Stomach smooth muscle (tissue), 2 donors: Measurements from ENCODE around the gene C1orf174.
A peak's percentile ranks its signal among the peaks of the same experiment; 100 is the strongest.

ENCODE experiments used
- H3K27ac ChIP-seq: one replicate; pipeline ENCODE4 v1.7.0; 2013; ENCODE audit warnings: mild to moderate bottlenecking, low read length, inconsistent platforms
- H3K27me3 ChIP-seq, 2 donors: one replicate each; pipeline ENCODE4 v1.7.0; 2013; ENCODE audit warnings: low read length in 2 of 2; ENCODE audit not compliant: insufficient read depth in 2 of 2, control insufficient read depth in 1 of 2
- H3K36me3 ChIP-seq, 2 donors: one replicate each; pipeline ENCODE4 v1.7.0; 2013; ENCODE audit warnings: low read length in 2 of 2; ENCODE audit not compliant: control insufficient read depth in 2 of 2, insufficient read depth in 2 of 2
- H3K4me1 ChIP-seq: one replicate; pipeline ENCODE4 v1.7.0; 2013; ENCODE audit warnings: low read length; ENCODE audit not compliant: control insufficient read depth, insufficient read depth
- H3K4me3 ChIP-seq, 2 donors: one replicate each; pipeline ENCODE4 v1.7.0; 2013; ENCODE audit warnings: low read length in 2 of 2
- H3K9ac ChIP-seq, 2 donors: one replicate each; pipeline ENCODE4 v1.7.0; 2013; ENCODE audit warnings: low read length in 2 of 2, mild to moderate bottlenecking in 1 of 2
- H3K9me3 ChIP-seq, 2 donors: one replicate each; pipeline ENCODE4 v1.7.0; 2013; ENCODE audit warnings: low read length in 2 of 2; ENCODE audit not compliant: control insufficient read depth in 2 of 2
- donor health status: healthy.
- donor health status: Pancreatic carcinoma.

Gene C1orf174

GRCh38 chr1:3900150-3900968, at the start of gene C1orf174:
Gene C1orf174, minus strand, starts transcription at chr1:3900272. Its CDS starts 86 bp downstream, at chr1:3900186.
- Histone ChIP-seq H3K9ac (peak within 1 kb of the TSS; percentile 80 to 87), H3K27ac (peak within 1 kb of the TSS; percentile 90), H3K4me3 (peak within 1 kb of the TSS; percentile 89 to 93), H3K27me3 (no peaks in the 10 kb centered on the region), H3K36me3 (peaks cover 0 to 2% of the 10 kb centered on the region in 2 donors), H3K4me1 (peaks cover 16% of the 10 kb centered on the region), H3K9me3 (peaks cover 0 to 7% of the 10 kb centered on the region in 2 donors)

- Histone ChIP-seq H3K9ac (no peak overlapping the region), H3K4me1 (no peaks in the 10 kb centered on the region), H3K27ac (no peak overlapping the region), H3K4me3 (no peak overlapping the region), H3K27me3 (peaks cover 10 to 22% of the 10 kb centered on the region in 2 donors), H3K36me3 (no peaks in the 10 kb centered on the region), H3K9me3 (no peaks in the 10 kb centered on the region)
Measured at GRCh38 chr1:3948344-3948743, 48.3 kb upstream of the C1orf174 start.

GRCh38 chr1:3945916-3946840, 46.1 kb upstream of the C1orf174 start:
- no peak overlapping the region for H3K4me3 ChIP-seq
- H3K9me3 ChIP-seq = no peaks in the 10 kb centered on the region
- H3K9ac ChIP-seq = no peak overlapping the region
- H3K27ac ChIP-seq = no peak overlapping the region
- no peaks in the 10 kb centered on the region for H3K36me3 ChIP-seq
- peaks cover 18 to 21% of the 10 kb centered on the region in 2 donors for H3K27me3 ChIP-seq
- no peaks in the 10 kb centered on the region for H3K4me1 ChIP-seq

GRCh38 chr1:3945222-3945621, 45.1 kb upstream of the C1orf174 start:
- Histone ChIP-seq H3K9ac (no peak overlapping the region), H3K27me3 (peaks cover 21 to 26% of the 10 kb centered on the region in 2 donors)

GRCh38 chr1:3944578-3945125, 44.6 kb upstream of the C1orf174 start:
- no peak overlapping the region for H3K9ac ChIP-seq
- no peaks in the 10 kb centered on the region for H3K9me3 ChIP-seq
- H3K4me3 ChIP-seq = no peak overlapping the region
- H3K27me3 ChIP-seq = peaks cover 20 to 26% of the 10 kb centered on the region in 2 donors
- H3K27ac ChIP-seq = no peak overlapping the region
- no peaks in the 10 kb centered on the region for H3K36me3 ChIP-seq
- H3K4me1 ChIP-seq = no peaks in the 10 kb centered on the region

More at GRCh38 chr1:3945222-3945621, 45.1 kb upstream of the C1orf174 start:
- Histone ChIP-seq H3K36me3 (no peaks in the 10 kb centered on the region), H3K4me1 (no peaks in the 10 kb centered on the region), H3K9me3 (no peaks in the 10 kb centered on the region), H3K27ac (no peak overlapping the region), H3K4me3 (no peak overlapping the region)

- Histone ChIP-seq H3K4me1 (no peaks in the 10 kb centered on the region), H3K27me3 (peaks cover 15 to 22% of the 10 kb centered on the region in 2 donors), H3K9me3 (no peaks in the 10 kb centered on the region), H3K27ac (no peak overlapping the region), H3K4me3 (no peak overlapping the region), H3K36me3 (no peaks in the 10 kb centered on the region), H3K9ac (no peak overlapping the region)
Measured at GRCh38 chr1:3943806-3944577, 43.9 kb upstream of the C1orf174 start.

- peaks cover 11 to 20% of the 10 kb centered on the region in 2 donors for H3K27me3 ChIP-seq
Measured at GRCh38 chr1:3943123-3943431, 43.0 kb upstream of the C1orf174 start.

GRCh38 chr1:3942416-3943122, 42.5 kb upstream of the C1orf174 start:
- Histone ChIP-seq H3K9me3 (no peaks in the 10 kb centered on the region), H3K36me3 (no peaks in the 10 kb centered on the region), H3K27me3 (peaks cover 11 to 18% of the 10 kb centered on the region in 2 donors), H3K27ac (no peak overlapping the region), H3K4me3 (no peak overlapping the region), H3K4me1 (no peaks in the 10 kb centered on the region), H3K9ac (no peak overlapping the region)

More at GRCh38 chr1:3943123-3943431, 43.0 kb upstream of the C1orf174 start:
- Histone ChIP-seq H3K36me3 (no peaks in the 10 kb centered on the region), H3K4me1 (no peaks in the 10 kb centered on the region), H3K4me3 (no peak overlapping the region), H3K9me3 (no peaks in the 10 kb centered on the region), H3K27ac (no peak overlapping the region), H3K9ac (no peak overlapping the region)

GRCh38 chr1:3940754-3941345, 40.8 kb upstream of the C1orf174 start:
- no peaks in the 10 kb centered on the region for H3K36me3 ChIP-seq
- no peak overlapping the region for H3K4me3 ChIP-seq
- peaks cover 11 to 13% of the 10 kb centered on the region in 2 donors for H3K27me3 ChIP-seq
- H3K4me1 ChIP-seq = no peaks in the 10 kb centered on the region
- H3K9me3 ChIP-seq = no peaks in the 10 kb centered on the region
- H3K27ac ChIP-seq = no peak overlapping the region
- H3K9ac ChIP-seq = no peak overlapping the region
